B cell (primary cell): ENCODE results near the gene TBX4. TPM values are rescaled to one million over a fixed set of nuclear protein-coding genes. Genes with fewer than 3 reads are reported as not detected.

ENCODE experiments used
- ATAC-seq: fragments of 200-7000 bp; cut with Tn5 transposase; one replicate; pipeline ENCODE4 v1.10.0; 2021; ENCODE audit warnings: low read depth, mild to moderate bottlenecking, moderate number of reproducible peaks, moderate library complexity
- CTCF ChIA-PET: fragments of 350-600 bp; sonication (Branson Sonifier 250); formaldehyde crosslinking; loops from one replicate; lab custom pipeline; 2021; ENCODE audit warnings: antibody characterized with exemption, inconsistent platforms; lab: Charles Lee
- POLR2A ChIA-PET: fragments of 350-600 bp; sonication (Branson Sonifier 250); formaldehyde crosslinking; loops from one replicate; lab custom pipeline; 2021; ENCODE audit warnings: antibody characterized with exemption; lab: Charles Lee
- DNase-seq: peaks from one replicate; pipeline ENCODE4 v3.0.0; 2013
- H2AFZ ChIP-seq: 2 replicates; pipeline ENCODE4 v1.6.1; 2012; ENCODE audit warnings: mild to moderate bottlenecking, low read depth, low read length; ENCODE audit not compliant: insufficient read depth, poor library complexity, severe bottlenecking
- H3K27ac ChIP-seq, 2 donors: 1 replicate in 1 of 2; 2 replicates in 1 of 2; pipeline ENCODE4 v1.5.1; 2012 to 2013; ENCODE audit warnings: low read length in 2 of 2, mild to moderate bottlenecking in 2 of 2, moderate library complexity in 1 of 2
- H3K27me3 ChIP-seq, 4 experiments: fragments of 200-600 bp in 1 of 4; sonication (generic) in 1 of 4; replicated peaks in 1 of 4; 1 replicate in 2 of 4; 2 replicates in 2 of 4; pipeline versions ENCODE4 v1.6.1 to v1.7.0; 2013 to 2016; ENCODE audit warnings: low read length in 3 of 4, mild to moderate bottlenecking in 2 of 4, mixed read lengths in 1 of 4, moderate library complexity in 1 of 4; ENCODE audit not compliant: insufficient read depth in 4 of 4, control insufficient read depth in 3 of 4; ENCODE audit errors: control extremely low read depth in 1 of 4
- H3K36me3 ChIP-seq, 2 experiments: replicated peaks in 1 of 2; 1 replicate in 1 of 2; 2 replicates in 1 of 2; pipeline versions ENCODE4 v1.6.1 to v1.7.1; 2013; ENCODE audit warnings: low read length in 1 of 2; ENCODE audit not compliant: insufficient read depth in 2 of 2, control insufficient read depth in 1 of 2; ENCODE audit errors: control extremely low read depth in 1 of 2, extremely low read depth in 1 of 2
- H3K4me1 ChIP-seq, 2 donors: fragments of 200-600 bp in 1 of 2; sonication (generic) in 1 of 2; 1 replicate in 1 of 2; 2 replicates in 1 of 2; pipeline versions ENCODE4 v1.5.1 to v1.6.1; 2013 to 2017; ENCODE audit warnings: low read length in 2 of 2; ENCODE audit not compliant: control insufficient read depth in 2 of 2, insufficient read depth in 2 of 2
- H3K4me2 ChIP-seq: replicated peaks from 2 replicates; pipeline ENCODE3; 2012; ENCODE audit warnings: mild to moderate bottlenecking, low read depth, low read length; ENCODE audit not compliant: poor library complexity, severe bottlenecking
- H3K4me3 ChIP-seq, 5 experiments: fragments of 200-600 bp in 1 of 5; sonication (generic) in 1 of 5; 1 replicate in 3 of 5; 2 replicates in 2 of 5; pipeline versions ENCODE4 v1.5.1 to v1.7.0; 2011 to 2016; ENCODE audit warnings: low read length in 4 of 5, mild to moderate bottlenecking in 4 of 5, low read depth in 2 of 5, control low read depth in 1 of 5, moderate library complexity in 1 of 5; ENCODE audit not compliant: insufficient read depth in 1 of 5; ENCODE audit errors: control extremely low read depth in 1 of 5, extremely low read depth in 1 of 5
- H3K79me2 ChIP-seq: fragments of 200-600 bp; sonication (generic); one replicate; pipeline ENCODE4 v1.6.0; 2016; ENCODE audit warnings: low read length; ENCODE audit not compliant: control insufficient read depth, insufficient read depth
- H3K9ac ChIP-seq: fragments of 200-600 bp; sonication (generic); 2 replicates; pipeline ENCODE4 v1.6.1; 2017; ENCODE audit warnings: mild to moderate bottlenecking, low read length, moderate library complexity
- H3K9me3 ChIP-seq, 3 donors: one replicate each; pipeline versions ENCODE4 v1.6.1 to v1.7.1; 2013; ENCODE audit warnings: low read length in 2 of 3; ENCODE audit not compliant: control insufficient read depth in 2 of 3, insufficient read depth in 1 of 3; ENCODE audit errors: control extremely low read depth in 1 of 3
- H4K20me1 ChIP-seq: 2 replicates; pipeline ENCODE4 v1.6.0; 2012; ENCODE audit warnings: mild to moderate bottlenecking, low read length; ENCODE audit not compliant: insufficient read depth, control insufficient read depth, poor library complexity, severe bottlenecking
- H3K27ac Mint-ChIP-seq: one replicate; pipeline ENCODE4 v1.8.0; 2021; ENCODE audit warnings: mixed read lengths
- H3K27me3 Mint-ChIP-seq: one replicate; pipeline ENCODE4 v1.8.0; 2021; ENCODE audit warnings: mixed read lengths
- H3K4me1 Mint-ChIP-seq: one replicate; pipeline ENCODE4 v1.8.0; 2021; ENCODE audit warnings: mixed read lengths
- H3K4me3 Mint-ChIP-seq: one replicate; pipeline ENCODE4 v1.8.0; 2021; ENCODE audit warnings: mixed read lengths
- H3K9me3 Mint-ChIP-seq: one replicate; pipeline ENCODE4 v1.8.0; 2022; ENCODE audit warnings: mixed read lengths; ENCODE audit not compliant: insufficient read depth
- EZH2 ChIP-seq: IDR thresholded peaks from 2 replicates; pipeline ENCODE4 v1.6.1; 2012; ENCODE audit warnings: borderline replicate concordance, low read depth, mild to moderate bottlenecking, moderate library complexity, low read length; ENCODE audit not compliant: insufficient read depth, poor library complexity, severe bottlenecking
- WGBS: methylation state at CpG from one replicate; pipeline ENCODE4 v1.1.5; 2013; ENCODE audit warnings: missing lambda C conversion rate; ENCODE audit not compliant: insufficient coverage; 5-methylcytosine and 5-hydroxymethylcytosine counted together
- intact Hi-C: fragments of 100-400 bp; cut with micrococcal nuclease; formaldehyde crosslinking; loops from one replicate; pipeline ENCODE4 v1.10.0; 2022
- polyA plus RNA-seq: library from polyadenylated mRNA; depleted of rRNA; stranded (reverse); fragments of >200 nt; gene quantifications from 2 replicates; pipeline ENCODE4 v1.2.3, GENCODE V29; 2012
- total RNA-seq, 2 donors: library from RNA; stranded (reverse); fragments of 120-200 nt in 1 of 2; gene quantifications; 1 replicate in 1 of 2; 2 replicates in 1 of 2; pipeline versions ENCODE4 v1.2.3 to v1.2.4, GENCODE V29; 2013 to 2022
- TF ChIP-seq, protein P1 (sequence below): fragments of 200-600 bp; IDR thresholded peaks from one replicate; pipeline ENCODE4 v1.8.0; 2022; ENCODE audit warnings: antibody characterized with exemption, mild to moderate bottlenecking

The TBX4 gene
- total and polyA plus RNA-seq, 2 donors (not counting 1 experiment from before 2014, with no cell fraction given) = not detected

DNA sequence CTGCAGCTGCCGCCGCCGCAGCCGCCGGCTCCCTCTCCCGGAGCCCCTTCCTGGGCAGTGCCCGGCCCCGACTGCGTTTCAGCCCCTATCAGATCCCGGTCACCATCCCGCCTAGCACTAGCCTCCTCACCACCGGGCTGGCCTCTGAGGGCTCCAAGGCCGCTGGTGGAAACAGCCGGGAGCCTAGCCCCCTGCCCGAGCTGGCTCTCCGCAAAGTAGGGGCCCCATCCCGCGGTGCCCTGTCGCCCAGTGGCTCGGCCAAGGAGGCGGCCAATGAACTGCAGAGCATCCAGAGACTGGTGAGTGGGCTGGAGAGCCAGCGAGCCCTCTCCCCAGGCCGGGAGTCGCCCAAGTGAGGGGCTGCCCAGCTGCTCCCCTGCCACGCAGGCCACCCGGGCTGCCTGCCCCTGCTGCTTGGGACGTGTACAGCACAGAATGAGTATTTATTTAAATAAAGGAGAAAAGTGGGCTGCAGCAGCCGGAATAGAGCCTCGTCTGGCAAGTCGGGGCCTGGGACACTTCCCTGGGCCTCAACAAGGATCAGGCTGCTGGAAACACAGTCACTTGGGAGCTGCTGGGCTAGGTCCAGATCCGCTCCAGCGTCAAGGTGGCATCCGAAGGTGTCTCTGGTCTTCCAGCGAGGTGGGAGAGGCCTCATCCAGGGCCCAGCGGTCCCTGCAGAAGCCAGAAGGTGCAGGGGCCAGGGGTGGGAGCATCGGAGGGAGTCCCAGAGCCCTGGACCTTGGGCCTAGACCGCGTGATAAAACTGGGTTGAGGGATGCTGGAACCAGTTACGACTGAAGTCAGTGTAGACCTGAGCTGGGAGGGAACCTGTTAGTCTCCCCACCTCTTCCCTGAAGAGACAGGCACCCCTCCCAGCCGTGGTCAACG is 43.8 kb upstream of the TBX4 start:
- Histone ChIP-seq H3K4me1 (peaks cover 71 to 76% of the 10 kb centered on the region in 2 donors), H2AFZ (peak overlapping the region; percentile 57), H3K9me3 (peaks cover 0 to 72% (median 2%) of the 10 kb centered on the region in 3 donors), H3K27me3 (peaks cover 0 to 94% (median 73%) of the 10 kb centered on the region in 4 experiments), H4K20me1 (peaks cover 25% of the 10 kb centered on the region), H3K36me3 (no peaks in the 10 kb centered on the region), H3K9ac (peak overlapping the region; percentile 71), H3K4me3 (peak overlapping the region in 1 of 5 experiments; percentile 64), H3K4me2 (peak overlapping the region; percentile 100), H3K27ac (no peak overlapping the region), H3K79me2 (no peaks in the 10 kb centered on the region)
- DNase-seq (peak; percentile 41), ATAC-seq (no peak)
- H3K4me3 Mint-ChIP-seq = peak overlapping the region; percentile 86
- H3K9me3 Mint-ChIP-seq = no peaks in the 10 kb centered on the region
- TF ChIP-seq, protein P1, sequence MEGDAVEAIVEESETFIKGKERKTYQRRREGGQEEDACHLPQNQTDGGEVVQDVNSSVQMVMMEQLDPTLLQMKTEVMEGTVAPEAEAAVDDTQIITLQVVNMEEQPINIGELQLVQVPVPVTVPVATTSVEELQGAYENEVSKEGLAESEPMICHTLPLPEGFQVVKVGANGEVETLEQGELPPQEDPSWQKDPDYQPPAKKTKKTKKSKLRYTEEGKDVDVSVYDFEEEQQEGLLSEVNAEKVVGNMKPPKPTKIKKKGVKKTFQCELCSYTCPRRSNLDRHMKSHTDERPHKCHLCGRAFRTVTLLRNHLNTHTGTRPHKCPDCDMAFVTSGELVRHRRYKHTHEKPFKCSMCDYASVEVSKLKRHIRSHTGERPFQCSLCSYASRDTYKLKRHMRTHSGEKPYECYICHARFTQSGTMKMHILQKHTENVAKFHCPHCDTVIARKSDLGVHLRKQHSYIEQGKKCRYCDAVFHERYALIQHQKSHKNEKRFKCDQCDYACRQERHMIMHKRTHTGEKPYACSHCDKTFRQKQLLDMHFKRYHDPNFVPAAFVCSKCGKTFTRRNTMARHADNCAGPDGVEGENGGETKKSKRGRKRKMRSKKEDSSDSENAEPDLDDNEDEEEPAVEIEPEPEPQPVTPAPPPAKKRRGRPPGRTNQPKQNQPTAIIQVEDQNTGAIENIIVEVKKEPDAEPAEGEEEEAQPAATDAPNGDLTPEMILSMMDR = no peak
- peak; percentile 86 for TF ChIP-seq EZH2
- intact Hi-C loops = no loop called here
- ChIA-PET CTCF (interaction anchor here (0.9 to 1.6 kb wide), 4 partner anchors 8 to 688 kb away, joined by 3 to 6 read pairs (median 4); partner anchors contain the start of gene TBX2), POLR2A (no interaction called here)
- 15% methylated on average over 34 of the region's 41 CpGs for WGBS
- H3K27ac Mint-ChIP-seq = no peak overlapping the region
- H3K4me1 Mint-ChIP-seq = peaks cover 48% of the 10 kb centered on the region
- H3K27me3 Mint-ChIP-seq = peaks cover 52% of the 10 kb centered on the region
